Measurements from ENCODE around the gene TSHZ2. TPM values are rescaled to one million over a fixed set of nuclear protein-coding genes. Genes with fewer than 3 reads are reported as not detected.

The TSHZ2 gene
- polyA plus RNA-seq, 1 donor: 10.7 TPM

DNA sequence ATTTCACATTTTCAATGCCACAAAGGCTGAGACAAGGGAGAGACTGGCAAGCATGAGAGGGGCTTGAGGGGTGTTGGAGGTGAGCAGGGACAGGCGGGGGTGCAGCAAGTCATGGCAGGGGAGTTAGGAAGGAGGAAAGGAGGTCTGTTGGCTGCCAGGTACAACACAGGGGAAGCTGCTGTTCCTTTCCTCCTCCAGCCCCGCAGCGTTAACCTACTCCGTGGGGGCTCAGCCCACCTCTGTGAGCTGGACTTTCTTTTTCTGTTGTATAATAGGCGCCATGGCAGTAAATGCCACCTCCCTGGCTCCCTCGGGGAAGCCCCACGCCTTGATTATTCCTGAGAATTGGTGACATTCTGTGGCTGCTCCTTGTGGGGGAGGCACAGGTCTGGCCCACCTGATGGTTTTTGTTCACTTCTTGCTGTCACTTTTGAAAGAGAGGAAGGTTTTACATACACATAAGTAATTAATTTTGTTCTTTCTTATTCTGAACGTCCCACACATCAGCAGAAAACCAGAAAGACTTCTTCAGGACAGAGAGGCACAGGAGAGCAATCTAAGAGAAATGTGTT, 293.2 kb downstream of the TSHZ2 start:
- H3K27me3 ChIP-seq (ENCODE audit: control insufficient read depth, insufficient read depth, low read length): peaks cover 2% of the 10 kb centered on the region

DNA sequence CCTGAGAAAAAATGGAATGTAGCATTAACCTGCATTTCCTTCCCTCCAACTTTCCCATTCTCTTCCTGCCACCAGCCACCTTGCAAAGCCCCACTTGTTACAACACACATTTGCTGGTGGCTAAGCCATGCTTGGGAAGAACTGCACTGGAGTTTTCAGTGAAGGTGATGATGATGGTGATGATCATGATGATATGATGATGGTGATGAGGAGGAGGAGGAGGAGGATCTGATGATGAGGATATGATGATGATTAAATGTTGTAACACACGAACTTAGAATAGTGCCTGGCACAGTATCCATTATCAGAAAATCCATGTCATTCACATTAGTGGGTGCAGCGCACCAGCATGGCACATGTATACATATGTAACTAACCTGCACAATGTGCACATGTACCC, 297.2 kb downstream of the TSHZ2 start:
- WGBS (ENCODE audit: insufficient coverage, low lambda C conversion rate): 82% methylated on average over 2 of the region's 2 CpGs
- H3K9me3 ChIP-seq (ENCODE audit: control insufficient read depth, low read depth, low read length): no peaks in the 10 kb centered on the region
- no peaks in the 10 kb centered on the region for H3K4me1 ChIP-seq (ENCODE audit: control insufficient read depth, insufficient read depth, low read length)
- no peak overlapping the region for H3K27ac ChIP-seq (ENCODE audit: low read length)
- H3K27me3 ChIP-seq (ENCODE audit: control insufficient read depth, insufficient read depth, low read length): no peaks in the 10 kb centered on the region
- DNase-seq: no peak
- no peaks in the 10 kb centered on the region for H3K36me3 ChIP-seq (ENCODE audit: control insufficient read depth, insufficient read depth, low read length)
- no peak overlapping the region for H3K4me3 ChIP-seq (ENCODE audit: low read length)

More for the DNA sequence above, 293.2 kb downstream of the TSHZ2 start:
- Histone ChIP-seq H3K4me3 (ENCODE audit: low read length) (no peak overlapping the region), H3K27ac (ENCODE audit: low read length) (no peak overlapping the region), H3K4me1 (ENCODE audit: control insufficient read depth, insufficient read depth, low read length) (no peaks in the 10 kb centered on the region), H3K9me3 (ENCODE audit: control insufficient read depth, low read depth, low read length) (no peaks in the 10 kb centered on the region), H3K36me3 (ENCODE audit: control insufficient read depth, insufficient read depth, low read length) (no peaks in the 10 kb centered on the region)
- no peak for DNase-seq
- WGBS (ENCODE audit: insufficient coverage, low lambda C conversion rate): no CpG with 5 or more reads among the region's 8 CpGs

DNA sequence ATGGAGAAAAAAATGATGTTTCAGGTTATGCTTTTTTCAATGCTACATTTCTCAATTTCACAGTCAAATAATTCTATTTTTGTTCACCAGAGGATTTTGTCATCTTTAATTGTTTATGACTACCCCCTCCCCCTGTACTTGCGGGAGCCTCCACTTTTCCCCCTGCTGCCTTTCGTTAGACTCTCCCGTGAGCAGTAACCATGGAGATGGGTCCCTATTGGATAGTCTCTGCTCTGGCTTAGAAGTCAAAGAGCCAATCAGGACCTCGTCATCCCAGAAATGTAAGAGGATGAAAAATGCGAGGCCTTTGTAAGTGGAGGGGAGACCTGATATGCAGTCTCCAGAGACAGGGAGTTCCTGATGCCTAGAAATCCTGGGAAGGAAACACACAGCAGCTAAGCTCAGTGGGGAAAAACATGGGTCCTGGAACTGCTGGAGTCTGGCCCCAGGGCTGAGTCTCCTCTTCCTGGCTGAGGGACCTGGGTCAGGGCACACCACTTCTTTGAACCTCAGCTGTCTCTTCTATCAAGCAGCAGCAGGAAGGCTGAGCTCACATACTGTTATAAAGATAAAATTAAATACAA, 298.7 kb downstream of the TSHZ2 start:
- Histone ChIP-seq H3K4me3 (ENCODE audit: low read length) (no peak overlapping the region), H3K9me3 (ENCODE audit: control insufficient read depth, low read depth, low read length) (no peaks in the 10 kb centered on the region), H3K27me3 (ENCODE audit: control insufficient read depth, insufficient read depth, low read length) (no peaks in the 10 kb centered on the region), H3K4me1 (ENCODE audit: control insufficient read depth, insufficient read depth, low read length) (no peaks in the 10 kb centered on the region), H3K36me3 (ENCODE audit: control insufficient read depth, insufficient read depth, low read length) (no peaks in the 10 kb centered on the region), H3K27ac (ENCODE audit: low read length) (no peak overlapping the region)
- DNase-seq: no peak
- WGBS (ENCODE audit: insufficient coverage, low lambda C conversion rate): no CpG with 5 or more reads among the region's 5 CpGs

DNA sequence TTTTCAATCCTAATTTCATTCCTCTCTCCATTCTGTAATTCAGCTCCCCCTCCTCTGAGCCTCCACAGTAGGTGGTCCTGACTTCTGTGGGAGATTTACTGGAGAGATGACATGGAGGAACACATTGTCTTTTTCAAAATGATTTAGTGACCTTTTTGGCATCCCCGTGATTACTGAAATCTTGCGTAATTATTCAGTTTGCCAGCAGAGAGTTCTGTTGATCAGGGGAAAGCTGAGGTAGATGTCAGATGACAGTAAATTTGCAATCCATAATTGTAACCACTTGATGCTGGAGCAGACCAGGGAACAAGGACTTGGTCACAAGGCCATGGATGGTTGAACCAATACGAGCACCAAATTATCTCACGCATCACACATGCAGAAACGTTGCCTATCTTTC, 302.2 kb downstream of the TSHZ2 start:
- no peak for DNase-seq
- no peak overlapping the region for H3K4me3 ChIP-seq (ENCODE audit: low read length)
- H3K9me3 ChIP-seq (ENCODE audit: control insufficient read depth, low read depth, low read length): no peaks in the 10 kb centered on the region
- H3K27me3 ChIP-seq (ENCODE audit: control insufficient read depth, insufficient read depth, low read length): no peaks in the 10 kb centered on the region
- H3K27ac ChIP-seq (ENCODE audit: low read length): no peak overlapping the region
- 84% methylated on average over 4 of the region's 5 CpGs for WGBS (ENCODE audit: insufficient coverage, low lambda C conversion rate)
- H3K4me1 ChIP-seq (ENCODE audit: control insufficient read depth, insufficient read depth, low read length): no peaks in the 10 kb centered on the region
- H3K36me3 ChIP-seq (ENCODE audit: control insufficient read depth, insufficient read depth, low read length): no peaks in the 10 kb centered on the region

DNA sequence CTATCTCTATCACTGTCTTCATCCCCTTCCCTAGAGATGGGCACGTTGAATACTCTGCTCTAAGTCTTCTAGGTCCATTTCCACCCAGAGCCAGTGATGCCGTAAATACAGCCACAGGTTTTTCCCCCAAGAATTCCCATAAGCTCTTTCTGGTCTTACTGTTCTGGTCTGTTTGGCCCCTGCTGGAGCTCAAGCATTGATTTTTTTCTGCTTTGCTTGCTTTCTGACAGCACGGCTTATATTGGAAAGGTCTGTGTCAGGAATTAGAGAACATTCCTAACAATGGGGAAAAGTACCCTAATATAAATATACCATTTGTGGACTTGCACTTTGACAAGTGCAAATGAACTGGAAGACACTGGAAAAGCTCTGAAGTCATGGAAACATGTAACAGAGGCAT, 302.6 kb downstream of the TSHZ2 start:
- DNase-seq: no peak
- 86% methylated on average over 1 of the region's 3 CpGs for WGBS (ENCODE audit: insufficient coverage, low lambda C conversion rate)
- Histone ChIP-seq H3K4me1 (ENCODE audit: control insufficient read depth, insufficient read depth, low read length) (no peaks in the 10 kb centered on the region), H3K9me3 (ENCODE audit: control insufficient read depth, low read depth, low read length) (no peaks in the 10 kb centered on the region), H3K4me3 (ENCODE audit: low read length) (no peak overlapping the region), H3K27ac (ENCODE audit: low read length) (no peak overlapping the region), H3K36me3 (ENCODE audit: control insufficient read depth, insufficient read depth, low read length) (no peaks in the 10 kb centered on the region), H3K27me3 (ENCODE audit: control insufficient read depth, insufficient read depth, low read length) (no peaks in the 10 kb centered on the region)

DNA sequence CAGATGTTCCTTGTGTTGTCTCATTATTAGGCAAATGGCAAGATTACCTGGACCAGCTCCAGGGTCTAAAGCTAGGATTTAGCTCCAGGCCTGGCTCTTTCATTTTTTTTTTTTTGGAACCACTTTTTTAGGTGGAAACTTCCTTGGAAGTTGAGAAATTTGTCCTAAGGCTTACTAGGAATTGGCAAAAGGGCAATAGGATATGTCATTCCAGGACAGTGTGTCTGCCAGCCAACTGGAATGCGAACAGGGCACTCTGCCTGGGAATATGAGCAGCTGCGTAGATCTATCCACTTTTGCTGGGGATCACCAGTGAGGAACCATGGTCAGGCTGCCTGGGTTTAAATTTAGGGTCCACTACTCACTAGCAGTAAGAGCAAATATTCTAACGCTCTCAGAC, 304.0 kb downstream of the TSHZ2 start:
- H3K4me3 ChIP-seq (ENCODE audit: low read length): no peak overlapping the region
- H3K27ac ChIP-seq (ENCODE audit: low read length): no peak overlapping the region
- H3K9me3 ChIP-seq (ENCODE audit: control insufficient read depth, low read depth, low read length): no peaks in the 10 kb centered on the region
- no peak for DNase-seq
- no peaks in the 10 kb centered on the region for H3K36me3 ChIP-seq (ENCODE audit: control insufficient read depth, insufficient read depth, low read length)
- no peaks in the 10 kb centered on the region for H3K4me1 ChIP-seq (ENCODE audit: control insufficient read depth, insufficient read depth, low read length)
- WGBS (ENCODE audit: insufficient coverage, low lambda C conversion rate): no CpG with 5 or more reads among the region's 3 CpGs
- H3K27me3 ChIP-seq (ENCODE audit: control insufficient read depth, insufficient read depth, low read length): no peaks in the 10 kb centered on the region

DNA sequence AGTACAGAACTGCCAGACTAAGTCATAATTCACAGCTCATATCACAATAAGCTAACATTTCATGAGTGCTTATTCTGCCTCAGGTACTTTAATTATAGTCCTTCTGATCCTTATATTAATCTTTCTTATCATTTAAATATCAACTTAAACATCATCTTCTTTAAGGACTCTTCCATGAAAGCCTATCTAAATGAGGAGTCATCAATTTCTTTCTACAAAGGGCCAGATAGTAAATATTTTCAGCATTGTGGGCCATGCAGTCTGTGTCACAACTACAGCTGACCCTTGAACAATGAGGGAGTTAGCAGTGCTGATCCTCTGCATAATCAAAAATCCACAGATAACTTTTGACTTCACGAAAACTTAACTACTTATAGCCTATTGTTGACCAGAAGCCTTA, 306.4 kb downstream of the TSHZ2 start:
- no peak overlapping the region for H3K4me3 ChIP-seq (ENCODE audit: low read length)
- no peaks in the 10 kb centered on the region for H3K36me3 ChIP-seq (ENCODE audit: control insufficient read depth, insufficient read depth, low read length)
- H3K27me3 ChIP-seq (ENCODE audit: control insufficient read depth, insufficient read depth, low read length): no peaks in the 10 kb centered on the region
- WGBS (ENCODE audit: insufficient coverage, low lambda C conversion rate): 67% methylated on average over 1 of the region's 1 CpG
- H3K4me1 ChIP-seq (ENCODE audit: control insufficient read depth, insufficient read depth, low read length): no peaks in the 10 kb centered on the region
- DNase-seq: no peak
- no peak overlapping the region for H3K27ac ChIP-seq (ENCODE audit: low read length)
- H3K9me3 ChIP-seq (ENCODE audit: control insufficient read depth, low read depth, low read length): no peaks in the 10 kb centered on the region

DNA sequence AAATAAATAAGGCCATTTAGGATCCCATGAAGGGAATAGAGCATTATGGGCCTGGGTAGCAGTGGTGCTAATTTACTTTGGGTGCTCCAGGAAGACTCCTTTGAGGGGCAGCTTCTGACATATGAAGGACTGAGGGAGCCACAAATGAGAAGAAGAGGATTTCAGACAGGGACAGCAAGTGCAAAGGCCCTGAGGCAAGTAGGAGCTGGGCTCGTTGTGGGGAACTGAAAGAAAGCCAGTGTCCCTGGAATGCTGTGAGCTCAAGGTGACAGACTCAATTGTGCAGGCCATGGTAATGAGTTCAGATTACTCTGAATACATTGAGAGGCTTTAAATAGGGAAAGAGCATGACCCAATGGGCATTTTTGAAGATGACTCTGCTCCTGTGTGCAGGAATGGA, 307.6 kb downstream of the TSHZ2 start:
- Histone ChIP-seq H3K27ac (ENCODE audit: low read length) (no peak overlapping the region), H3K36me3 (ENCODE audit: control insufficient read depth, insufficient read depth, low read length) (no peaks in the 10 kb centered on the region), H3K4me3 (ENCODE audit: low read length) (no peak overlapping the region), H3K27me3 (ENCODE audit: control insufficient read depth, insufficient read depth, low read length) (no peaks in the 10 kb centered on the region), H3K4me1 (ENCODE audit: control insufficient read depth, insufficient read depth, low read length) (no peaks in the 10 kb centered on the region), H3K9me3 (ENCODE audit: control insufficient read depth, low read depth, low read length) (no peaks in the 10 kb centered on the region)
- WGBS (ENCODE audit: insufficient coverage, low lambda C conversion rate): no CpG with 5 or more reads among the region's 1 CpG
- DNase-seq: no peak

DNA sequence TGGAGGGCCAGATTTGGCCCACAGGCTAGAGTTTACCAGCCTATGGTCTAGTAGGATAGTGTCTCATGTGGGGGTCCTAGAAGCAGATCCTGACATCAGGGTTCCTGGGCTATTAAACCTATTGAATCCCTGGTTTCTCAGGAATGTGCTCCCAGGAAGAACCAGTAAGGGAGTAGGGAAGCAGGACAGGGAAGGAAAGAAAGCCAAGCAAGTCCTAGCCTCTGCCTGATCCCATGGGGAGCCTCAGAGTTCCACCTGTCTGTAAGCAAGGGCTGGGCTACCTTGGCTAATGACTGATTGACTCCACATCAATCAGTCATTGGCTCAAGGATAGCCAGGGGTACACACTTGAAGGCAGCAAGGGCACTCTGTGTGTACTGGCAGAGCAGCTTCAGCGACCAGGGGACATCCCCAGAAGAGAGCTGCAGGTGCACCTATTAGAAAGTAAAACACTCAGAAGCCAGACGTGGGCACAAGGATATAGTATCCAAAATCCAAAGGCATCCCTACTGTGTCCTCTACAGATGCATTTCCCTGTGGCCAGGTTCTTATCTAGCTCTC, 309.5 kb downstream of the TSHZ2 start:
- Histone ChIP-seq H3K9me3 (ENCODE audit: control insufficient read depth, low read depth, low read length) (no peaks in the 10 kb centered on the region), H3K4me3 (ENCODE audit: low read length) (no peak overlapping the region), H3K27me3 (ENCODE audit: control insufficient read depth, insufficient read depth, low read length) (no peaks in the 10 kb centered on the region), H3K4me1 (ENCODE audit: control insufficient read depth, insufficient read depth, low read length) (no peaks in the 10 kb centered on the region), H3K36me3 (ENCODE audit: control insufficient read depth, insufficient read depth, low read length) (no peaks in the 10 kb centered on the region), H3K27ac (ENCODE audit: low read length) (no peak overlapping the region)
- no CpG with 5 or more reads among the region's 2 CpGs for WGBS (ENCODE audit: insufficient coverage, low lambda C conversion rate)
- DNase-seq: no peak

DNA sequence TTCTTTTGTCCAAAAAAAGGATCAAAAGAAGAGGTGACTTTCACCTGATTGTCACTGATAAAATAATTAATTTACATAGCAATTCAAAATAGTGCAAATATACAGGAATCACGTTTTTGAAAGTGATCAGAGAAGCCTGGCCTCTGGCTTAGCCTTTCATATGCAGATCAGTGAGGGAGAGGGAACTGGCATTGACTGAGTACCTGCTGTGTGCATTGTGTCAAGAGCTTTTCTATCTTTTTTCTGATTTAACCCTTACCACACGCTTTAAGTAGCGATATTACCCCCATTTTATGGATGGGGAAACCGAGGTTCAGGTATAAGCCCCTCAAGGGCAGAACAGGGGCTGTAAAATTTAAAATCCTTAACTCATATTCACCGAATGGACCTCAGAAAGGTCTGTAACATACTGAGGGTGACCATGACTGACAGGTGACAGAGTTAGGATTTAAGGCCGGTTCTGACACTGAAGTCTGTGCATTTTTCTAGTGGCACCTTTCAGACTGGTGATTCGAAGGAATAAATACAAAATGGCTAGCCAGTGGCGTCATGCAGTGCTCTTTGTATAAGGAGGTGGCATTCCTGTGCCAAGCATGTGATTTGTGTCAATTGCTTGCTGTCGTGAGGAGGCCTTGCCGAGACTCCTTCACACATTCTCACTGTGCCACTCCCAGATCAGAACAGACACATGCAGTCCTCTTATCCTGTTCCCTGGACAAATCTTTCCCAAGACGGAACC, 310.2 kb downstream of the TSHZ2 start:
- Histone ChIP-seq H3K4me1 (ENCODE audit: control insufficient read depth, insufficient read depth, low read length) (no peaks in the 10 kb centered on the region), H3K4me3 (ENCODE audit: low read length) (no peak overlapping the region), H3K27ac (ENCODE audit: low read length) (no peak overlapping the region), H3K36me3 (ENCODE audit: control insufficient read depth, insufficient read depth, low read length) (no peaks in the 10 kb centered on the region), H3K27me3 (ENCODE audit: control insufficient read depth, insufficient read depth, low read length) (no peaks in the 10 kb centered on the region), H3K9me3 (ENCODE audit: control insufficient read depth, low read depth, low read length) (no peaks in the 10 kb centered on the region)
- 73% methylated on average over 5 of the region's 11 CpGs for WGBS (ENCODE audit: insufficient coverage, low lambda C conversion rate)
- DNase-seq: no peak

All from large intestine (tissue), 3 donors.